NOMO-1 treated with DMSO at 0.1 percent for 48 hours (cell line): ENCODE data around the gene IWS1.
"Not testable (repeated sequence)": the region's sequence is repeated elsewhere in the genome, so short reads cannot be mapped to it uniquely, and the experiment has no call there.

ENCODE experiments used
- DNase-seq: peaks from one replicate; lab custom pipeline; 2025; ENCODE audit not compliant: unreplicated experiment; lab: John Stamatoyannopoulos, UW

The IWS1 gene

DNA sequence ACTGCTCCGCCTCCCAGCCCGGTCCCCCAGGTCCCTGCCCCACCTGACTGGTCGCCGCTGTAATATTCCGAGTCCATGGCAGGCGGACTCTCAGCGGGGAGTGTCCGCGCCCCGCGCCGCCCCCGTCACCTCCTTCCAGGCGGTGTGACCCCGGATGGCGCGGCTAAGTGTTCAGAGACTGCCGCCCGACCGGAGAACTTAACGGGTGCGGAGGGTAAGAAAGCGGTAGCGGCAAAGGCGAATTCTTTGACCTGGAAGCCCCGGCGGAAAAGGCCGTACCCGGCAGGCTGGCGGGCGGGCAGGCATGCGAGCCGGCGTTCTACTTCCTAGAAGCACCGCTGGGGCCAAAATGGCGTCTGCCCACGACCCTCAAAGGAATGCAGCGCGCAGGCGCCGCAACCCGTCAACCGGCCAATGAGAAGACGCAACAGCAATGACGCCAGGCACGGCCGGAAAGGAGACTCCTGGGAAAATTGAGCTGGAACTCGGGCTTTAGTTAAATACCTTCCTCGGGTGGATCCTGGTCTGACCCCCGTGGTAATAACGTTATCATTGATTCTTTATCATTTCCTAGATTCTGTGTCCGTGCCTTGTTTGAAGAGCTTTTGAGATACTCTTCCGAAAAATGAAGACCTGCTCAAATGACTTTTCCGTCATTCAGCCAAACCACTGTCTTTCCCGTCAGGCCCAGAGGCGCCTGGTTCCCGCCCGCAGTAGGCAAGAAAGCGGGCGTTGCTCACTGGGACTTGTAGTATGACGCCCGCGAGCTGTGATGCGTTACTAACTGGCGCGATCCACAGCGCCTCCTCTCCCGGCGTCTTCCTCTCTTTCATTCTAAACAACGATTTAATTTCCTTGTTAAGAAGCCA lies at the start of gene IWS1:
Gene IWS1 (minus strand): TSS at position 358 of the 869 bp plus-strand sequence. CDS start 281 bp downstream, at position 77.
- DNase-seq, result peak; percentile 96

DNA sequence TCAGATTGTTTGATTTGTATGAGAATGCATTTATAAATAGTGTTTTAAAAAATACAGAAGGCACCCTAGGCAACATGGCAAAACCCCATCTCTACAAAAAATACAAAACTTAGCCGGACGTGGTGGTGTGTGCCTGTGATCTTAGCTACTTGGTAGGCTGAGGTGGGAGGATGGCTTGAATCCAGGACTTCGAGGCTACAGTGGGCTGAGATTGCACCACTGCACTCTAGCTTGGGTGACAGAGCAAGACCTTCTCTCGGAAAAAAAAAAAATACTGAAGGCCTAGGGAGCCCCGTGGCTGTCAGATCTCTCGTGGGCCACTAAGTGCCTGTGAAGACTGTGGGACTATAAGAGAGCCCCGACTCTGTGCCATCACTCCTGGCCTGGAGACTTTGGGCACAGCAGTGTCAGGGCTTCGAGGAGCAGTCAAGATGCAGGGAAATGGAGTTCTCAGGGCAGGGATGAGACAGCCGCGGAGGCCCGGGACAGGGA lies 49.7 kb upstream of the IWS1 start:
- no peak for DNase-seq

DNA sequence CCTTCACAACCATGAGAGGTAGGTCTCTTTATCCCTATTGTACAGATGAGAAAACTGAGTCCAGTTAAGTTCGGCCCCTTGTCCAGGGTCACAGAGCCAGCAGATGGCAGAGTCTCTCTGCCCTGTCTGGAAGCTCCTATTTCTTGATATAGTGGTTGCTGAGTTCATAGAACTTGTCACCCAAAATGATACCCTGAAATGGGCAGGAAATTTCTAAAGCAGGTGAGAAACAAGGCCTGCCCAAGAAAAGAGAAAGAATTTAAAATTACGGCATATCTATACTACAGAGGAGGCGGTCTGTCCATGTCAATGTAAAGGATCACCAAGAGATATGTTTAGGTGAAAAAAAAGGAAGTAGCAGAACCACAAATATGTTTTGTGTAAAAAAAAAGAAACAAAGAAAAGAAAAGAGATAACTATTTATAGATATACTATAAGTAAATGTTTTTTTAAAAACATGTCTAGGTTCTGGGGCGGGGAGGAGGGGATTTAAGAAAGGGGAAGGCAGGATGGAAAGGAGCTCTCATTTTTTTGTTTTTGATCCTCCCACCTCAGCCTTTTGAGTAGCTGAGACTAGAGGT lies 49.0 kb upstream of the IWS1 start:
- peak; percentile 84 for DNase-seq

DNA sequence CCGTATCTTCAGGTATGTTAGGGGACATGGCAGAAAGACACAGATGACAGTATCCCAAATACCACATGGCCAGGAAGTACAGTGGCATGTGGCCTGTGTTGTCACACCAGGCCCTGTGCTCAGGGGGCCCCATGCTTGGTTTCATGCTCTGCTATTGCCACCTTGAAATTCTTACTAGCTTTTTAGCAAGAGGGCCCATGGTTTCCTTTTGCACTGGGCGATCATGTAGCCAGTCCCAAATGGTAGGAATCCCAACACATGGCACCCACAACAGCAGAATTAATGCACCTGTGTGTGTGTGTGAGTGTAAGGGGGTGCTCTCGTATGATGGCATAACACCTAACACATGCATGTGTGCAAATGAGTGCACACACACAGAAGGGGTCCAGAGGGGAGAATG lies 48.4 kb upstream of the IWS1 start:
- no peak for DNase-seq

DNA sequence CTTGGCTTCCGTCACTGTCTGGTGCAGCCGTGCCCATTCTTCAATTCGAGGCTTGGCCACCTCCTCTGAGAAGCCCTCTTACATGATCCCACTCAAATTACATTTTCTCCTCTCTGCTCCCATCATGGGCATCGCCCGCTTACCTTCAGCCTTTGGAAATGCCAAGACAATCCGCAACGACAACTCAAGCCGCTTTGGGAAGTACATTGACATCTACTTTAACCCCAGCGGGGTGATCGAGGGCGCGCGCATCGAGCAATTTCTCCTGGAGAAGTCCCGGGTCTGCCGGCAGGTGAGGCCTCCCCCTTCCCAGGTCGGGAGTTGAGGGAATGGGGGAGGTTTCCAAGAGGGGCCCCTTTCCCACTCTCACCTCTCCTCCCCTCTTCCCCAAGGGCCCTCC lies 47.5 kb upstream of the IWS1 start:
- no peak for DNase-seq

DNA sequence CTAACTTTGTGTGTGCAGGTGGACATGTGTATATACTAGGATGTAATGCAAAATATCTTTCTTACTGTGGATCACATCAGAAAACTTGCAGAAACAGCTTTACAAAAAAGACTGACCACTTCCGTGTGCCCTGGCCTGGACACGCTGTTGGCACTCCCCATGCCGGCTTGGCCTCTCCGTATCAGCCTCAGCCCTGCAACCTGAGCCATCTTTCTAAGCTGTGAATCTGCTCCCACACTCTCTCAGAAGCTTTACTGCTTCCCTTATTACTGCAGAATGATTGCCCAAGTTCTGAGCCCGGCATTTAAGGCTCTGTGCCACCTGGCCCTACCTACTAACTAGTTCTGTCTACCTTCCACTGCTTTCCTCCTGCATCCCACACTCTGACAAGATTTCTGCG lies 47.0 kb upstream of the IWS1 start:
- no peak for DNase-seq

DNA sequence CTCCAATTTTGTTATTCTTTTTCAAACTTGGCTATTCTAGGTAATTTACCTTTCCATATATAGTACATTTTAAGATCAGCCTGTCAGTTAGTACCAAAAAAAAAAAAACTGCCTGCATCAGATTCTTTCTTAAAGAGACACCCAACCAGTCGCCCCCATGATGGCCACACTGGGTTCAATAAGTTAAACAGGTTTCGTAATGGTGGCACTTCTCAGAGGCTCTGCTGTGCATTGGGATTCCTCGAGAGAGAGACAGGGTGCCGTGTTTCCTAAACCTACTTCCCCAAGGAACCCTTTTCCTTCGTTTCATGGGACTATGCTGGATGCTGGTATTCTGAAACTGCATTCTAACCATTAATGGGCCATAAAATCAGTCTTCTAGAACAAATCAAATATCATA lies 46.6 kb upstream of the IWS1 start:
- DNase-seq, result no peak

DNA sequence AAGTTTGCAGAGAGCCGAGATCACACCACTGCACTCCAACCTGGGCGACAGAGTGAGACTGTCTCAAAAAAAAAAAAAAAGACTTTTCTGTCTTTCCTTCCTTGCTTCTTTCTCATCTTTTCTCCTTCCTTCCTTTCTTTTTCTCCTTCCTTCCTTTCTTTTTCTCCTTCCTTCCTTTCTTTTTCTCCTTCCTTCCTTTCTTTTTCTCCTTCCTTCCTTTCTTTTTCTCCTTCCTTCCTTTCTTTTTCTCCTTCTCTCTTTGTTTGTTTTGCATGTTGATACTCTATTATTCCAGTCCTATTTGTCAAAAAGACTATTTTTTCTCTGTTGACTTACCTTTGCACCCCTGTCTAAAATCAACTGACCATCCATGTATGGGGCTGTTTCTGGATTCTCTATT lies 46.1 kb upstream of the IWS1 start:
- DNase-seq, result not testable (repeated sequence)

DNA sequence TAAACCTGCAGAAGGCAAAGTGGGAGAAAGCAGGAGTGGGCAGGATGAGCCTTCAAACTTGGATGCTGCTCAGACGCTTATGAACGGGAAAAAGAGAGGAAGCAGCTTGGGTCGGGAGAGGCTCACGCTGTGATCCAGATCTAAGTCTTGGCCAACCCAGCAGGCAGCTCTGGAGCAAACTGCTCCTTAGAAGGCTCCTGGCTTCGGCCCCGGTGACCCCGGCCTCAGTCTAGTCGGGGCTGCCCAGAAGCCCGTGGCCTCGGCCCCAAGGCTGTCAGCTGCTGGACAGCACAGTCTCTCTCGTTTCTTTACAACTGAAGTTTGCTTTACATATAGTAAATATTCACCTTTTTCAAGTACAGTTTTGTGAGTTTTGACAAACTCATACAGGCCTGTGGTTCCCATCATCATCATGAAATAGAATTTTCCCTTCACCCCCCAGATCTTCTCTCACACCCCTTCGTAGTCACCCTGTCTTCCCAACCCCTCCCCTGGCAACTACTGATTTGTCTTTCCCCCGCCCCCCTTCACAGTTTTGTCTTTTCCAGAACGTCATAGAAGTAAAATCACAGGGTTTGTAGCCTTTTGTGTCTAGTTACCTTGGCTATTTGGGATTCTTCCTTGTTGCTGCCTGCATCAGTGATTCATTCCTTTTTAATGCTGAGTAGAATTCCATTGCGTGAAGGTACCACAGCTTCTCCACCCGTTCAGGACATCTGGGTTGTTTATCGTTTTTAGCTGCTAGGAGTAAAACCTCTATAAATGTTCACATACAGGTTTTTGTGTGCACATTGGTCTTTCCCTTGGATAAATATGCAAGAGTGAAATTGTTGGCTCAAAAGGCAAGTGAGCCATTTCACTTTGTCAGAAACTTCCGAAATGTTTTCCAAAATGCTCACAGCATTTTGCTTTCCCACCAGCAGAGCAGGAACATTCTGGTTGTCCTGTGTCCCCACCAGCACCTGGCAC lies 44.3 kb upstream of the IWS1 start:
- no peak for DNase-seq

DNA sequence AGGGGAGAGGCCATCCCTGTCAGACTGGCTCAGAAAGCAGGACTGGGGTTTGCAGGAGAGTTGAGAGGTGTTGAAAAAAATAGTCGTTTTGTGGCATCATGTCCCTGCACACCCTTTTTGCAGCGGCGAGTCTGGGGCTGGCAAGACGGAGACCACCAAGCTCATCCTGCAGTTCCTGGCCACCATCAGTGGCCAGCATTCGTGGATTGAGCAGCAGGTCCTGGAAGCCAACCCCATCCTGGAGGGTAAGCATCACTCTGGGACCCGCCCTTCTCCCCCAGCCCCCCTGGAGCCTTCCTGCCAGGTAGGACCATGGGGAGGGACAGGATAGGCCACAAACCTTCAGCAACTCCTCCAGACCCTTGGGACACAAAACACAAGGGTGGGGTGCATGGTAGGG lies 43.4 kb upstream of the IWS1 start:
- no peak for DNase-seq

DNA sequence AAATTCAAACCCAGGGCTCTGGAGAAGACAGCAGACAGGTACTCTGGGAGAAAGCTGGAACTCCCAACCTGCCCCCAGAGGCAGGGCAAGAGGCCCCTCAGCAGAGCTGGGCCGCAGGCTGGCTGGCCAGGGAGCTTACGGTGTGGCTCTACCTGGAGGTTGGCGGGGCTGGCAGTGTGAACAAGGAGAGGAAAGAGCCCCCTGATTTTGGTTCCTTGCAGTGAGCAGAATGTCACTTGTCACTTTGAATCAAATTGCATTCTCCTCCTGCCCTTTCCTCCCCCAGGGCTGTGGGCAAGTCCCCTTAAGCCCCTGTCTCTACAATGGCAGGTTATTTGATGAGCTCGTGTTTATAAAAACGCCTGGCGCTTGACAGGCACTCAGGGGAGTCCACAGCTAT lies 41.8 kb upstream of the IWS1 start:
- no peak for DNase-seq

DNA sequence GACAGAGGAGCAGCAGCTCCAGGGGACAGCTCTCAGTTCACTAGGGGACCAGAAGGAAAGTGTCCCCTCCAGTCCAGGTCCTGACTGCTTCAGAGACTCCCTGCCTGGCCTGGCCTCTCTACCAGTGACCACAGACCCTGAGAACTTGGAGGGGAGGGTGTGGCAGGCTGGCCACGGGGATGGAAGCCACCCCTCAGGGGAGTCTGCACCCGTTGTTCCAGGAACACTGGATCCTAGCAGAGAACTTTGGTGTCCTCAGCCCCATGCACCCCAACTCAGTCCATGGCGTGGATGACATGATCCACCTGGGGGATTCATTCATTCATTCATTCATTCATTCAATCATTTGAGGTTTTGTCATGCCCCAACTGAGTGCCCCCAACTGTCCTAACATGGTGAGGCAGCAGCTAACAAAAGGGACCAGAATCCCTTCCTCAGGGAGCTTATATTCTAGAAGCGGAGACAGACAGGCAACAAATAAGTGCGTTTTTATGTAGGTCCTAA lies 41.1 kb upstream of the IWS1 start:
- no peak for DNase-seq

DNA sequence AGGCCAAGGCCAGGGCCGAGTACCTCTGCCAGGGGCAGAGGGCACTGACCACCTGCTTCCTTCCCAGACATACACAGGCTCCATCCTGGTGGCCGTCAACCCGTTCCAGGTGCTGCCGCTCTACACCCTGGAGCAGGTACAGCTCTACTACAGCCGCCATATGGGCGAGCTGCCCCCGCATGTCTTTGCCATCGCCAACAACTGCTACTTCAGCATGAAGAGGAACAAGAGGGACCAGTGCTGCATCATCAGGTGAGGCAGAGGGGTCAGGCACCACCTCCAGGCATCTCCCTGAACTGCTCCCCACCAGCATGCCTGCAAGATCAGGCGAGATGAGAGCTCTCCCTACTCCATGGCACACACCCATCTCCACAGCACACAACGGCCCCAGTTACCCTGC lies 40.3 kb upstream of the IWS1 start:
- DNase-seq, result no peak

DNA sequence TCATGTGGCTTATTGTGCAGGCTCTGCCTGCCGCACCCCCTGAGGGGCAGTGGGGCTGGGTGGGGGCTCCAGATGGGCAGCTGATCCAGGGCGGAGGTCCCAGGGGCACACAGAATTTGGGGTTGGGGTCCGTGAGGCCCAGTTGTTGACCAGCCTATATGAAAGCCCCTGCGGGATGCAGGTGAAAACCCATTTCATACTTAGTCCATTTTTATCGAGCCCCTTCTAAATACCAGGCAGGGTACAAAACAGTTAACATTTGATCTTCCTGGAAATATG lies 39.8 kb upstream of the IWS1 start:
- no peak for DNase-seq

DNA sequence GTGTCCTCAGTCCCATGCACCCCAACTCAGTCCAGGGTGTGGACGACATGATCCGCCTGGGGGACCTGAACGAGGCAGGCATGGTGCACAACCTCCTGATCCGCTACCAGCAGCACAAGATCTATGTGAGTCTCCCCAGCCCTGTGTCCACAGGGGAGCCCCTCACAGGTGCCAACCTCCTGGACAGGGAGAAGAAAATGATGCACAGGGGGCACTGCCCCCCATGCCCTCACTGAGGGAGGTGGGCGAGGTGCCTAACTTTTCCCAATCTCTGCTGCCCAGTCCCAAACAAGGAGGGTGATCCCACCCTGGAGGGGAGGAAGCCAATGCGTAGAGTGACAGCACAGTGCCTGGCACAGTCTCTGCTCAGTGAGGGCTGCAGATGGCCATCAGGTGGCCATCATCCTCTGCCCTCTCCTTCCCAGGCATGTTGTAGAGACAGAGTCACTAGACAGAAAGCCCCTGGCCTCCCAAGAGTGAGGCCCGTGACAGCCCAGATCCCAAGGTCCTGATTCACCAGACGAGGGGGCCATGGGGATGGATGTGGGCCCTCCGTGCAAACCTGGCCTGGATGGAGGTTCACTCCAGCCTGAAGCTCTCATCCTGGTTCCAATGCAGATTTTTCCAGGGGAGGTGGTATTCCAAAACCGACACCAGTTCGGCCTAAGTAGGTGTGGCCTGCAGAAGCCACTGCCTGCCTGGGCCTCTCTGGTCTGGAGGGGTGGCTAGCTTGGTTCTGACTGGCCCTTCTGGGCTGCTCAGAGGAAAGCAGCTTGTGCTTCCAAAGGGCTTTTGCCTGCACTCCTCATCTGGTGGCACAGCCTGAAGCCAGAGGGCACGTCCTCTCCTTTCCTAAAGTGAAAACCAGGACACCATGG lies 39.2 kb upstream of the IWS1 start:
- no peak for DNase-seq

DNA sequence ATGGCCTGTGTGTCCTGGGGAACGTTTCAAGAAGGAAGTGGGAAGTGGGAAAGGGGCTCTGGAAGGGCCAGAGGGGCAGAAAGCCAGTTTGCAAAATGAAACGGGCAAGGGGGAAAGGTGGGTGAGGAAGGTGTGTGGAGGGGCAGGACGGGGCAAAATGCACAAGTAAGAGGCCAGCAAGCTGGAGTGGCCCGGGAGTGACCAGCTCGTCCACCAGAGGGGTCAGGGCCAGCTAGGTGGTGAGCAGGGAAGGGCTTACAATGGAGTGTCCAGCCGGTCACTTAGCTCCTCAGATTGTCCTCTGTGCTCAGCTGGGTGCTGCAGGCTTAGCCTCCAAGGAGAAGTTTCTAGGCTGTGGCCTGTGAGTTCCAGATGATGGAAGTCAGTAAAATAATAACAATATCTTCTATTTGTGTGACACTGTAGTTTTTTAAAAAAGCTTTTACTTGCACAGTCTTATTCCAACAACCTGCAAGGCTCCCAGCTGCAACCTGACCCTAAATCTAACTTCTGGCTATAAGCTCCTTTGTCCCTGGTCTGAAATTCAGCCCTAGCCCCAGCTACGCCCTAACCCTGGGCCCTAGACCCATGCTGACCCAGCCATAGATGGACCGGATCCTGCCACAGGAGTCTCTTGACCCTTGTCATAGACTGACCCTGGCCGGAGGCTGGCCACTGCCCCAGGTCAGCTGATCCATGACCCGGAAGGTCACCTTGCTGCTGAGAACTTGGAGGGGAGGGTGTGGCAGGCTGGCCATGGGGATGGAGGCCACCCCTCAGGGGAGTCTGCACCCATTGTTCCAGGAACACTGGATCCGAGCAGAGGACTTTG lies 38.4 kb upstream of the IWS1 start:
- DNase-seq, result no peak

DNA sequence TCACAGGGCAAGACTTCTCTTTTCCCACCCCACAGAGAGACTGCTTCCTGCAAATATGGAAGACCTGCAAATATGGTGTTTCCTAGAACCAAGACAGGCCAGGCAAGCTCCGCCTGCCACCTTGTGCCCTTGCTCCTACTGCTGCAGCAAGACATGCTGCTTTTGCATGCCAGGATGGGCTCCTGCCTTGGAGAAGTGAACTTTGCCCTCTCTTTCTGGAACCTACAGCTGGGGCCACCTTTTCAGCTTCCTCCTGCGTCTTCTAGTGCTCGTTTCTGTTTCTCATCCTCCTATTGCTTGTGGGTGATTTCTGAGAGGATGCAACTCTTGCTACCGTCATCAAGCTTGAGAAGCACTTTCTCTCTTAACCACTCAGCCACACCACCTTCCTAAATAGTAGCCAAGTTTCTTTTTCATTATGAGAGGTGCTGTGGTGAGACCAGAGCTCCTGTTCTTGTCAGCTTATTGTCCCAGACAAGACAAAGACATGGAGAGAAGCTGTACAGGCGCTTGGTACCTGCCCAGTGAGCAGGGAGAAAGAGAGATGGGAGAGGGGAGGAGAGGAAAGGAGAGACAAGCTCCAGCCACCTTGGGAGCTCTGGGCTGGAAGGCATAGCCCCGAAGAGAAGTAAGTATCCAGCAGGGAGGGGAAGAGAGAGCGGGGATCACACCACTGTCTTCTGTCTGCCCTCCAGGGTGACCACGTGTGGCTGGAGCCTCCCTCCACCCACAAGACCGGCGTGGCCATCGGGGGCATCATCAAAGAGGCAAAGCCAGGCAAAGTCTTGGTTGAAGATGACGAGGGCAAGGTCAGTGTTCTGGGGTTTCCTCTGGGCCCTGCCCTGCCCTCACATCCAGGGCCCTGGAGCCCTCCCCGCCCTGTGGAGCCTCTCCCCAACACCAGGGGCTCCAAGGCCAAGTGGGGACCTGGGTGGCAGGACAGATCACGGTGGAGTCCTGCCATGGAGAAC lies 37.5 kb upstream of the IWS1 start:
- DNase-seq, result peak; percentile 70

DNA sequence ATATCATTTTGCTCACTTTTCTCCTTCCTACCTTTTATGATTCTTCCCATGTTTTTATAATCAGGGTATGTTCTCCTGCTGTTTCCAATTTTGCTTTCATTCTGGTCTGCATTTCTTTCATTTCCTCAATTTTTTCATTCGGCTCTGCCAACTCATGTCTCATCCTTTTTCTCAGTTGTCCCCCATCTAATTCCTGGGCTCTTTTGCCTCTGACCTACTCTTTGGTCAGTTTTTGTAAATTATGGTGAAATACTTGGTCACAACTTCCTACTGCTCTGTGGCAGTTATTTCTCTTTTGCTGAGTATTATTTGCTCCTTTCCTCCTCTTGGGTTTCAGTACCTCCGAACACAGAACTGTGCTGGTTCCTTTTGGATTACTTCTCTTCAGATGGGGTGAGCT lies 36.6 kb upstream of the IWS1 start:
- DNase-seq, result peak; percentile 64
